Measurements from ENCODE around the gene TRIP10.
A peak's percentile ranks its signal among the peaks of the same experiment; 100 is the strongest.
"Not testable (repeated sequence)": the region's sequence is repeated elsewhere in the genome, so short reads cannot be mapped to it uniquely, and the experiment has no call there.

The TRIP10 gene

DNA sequence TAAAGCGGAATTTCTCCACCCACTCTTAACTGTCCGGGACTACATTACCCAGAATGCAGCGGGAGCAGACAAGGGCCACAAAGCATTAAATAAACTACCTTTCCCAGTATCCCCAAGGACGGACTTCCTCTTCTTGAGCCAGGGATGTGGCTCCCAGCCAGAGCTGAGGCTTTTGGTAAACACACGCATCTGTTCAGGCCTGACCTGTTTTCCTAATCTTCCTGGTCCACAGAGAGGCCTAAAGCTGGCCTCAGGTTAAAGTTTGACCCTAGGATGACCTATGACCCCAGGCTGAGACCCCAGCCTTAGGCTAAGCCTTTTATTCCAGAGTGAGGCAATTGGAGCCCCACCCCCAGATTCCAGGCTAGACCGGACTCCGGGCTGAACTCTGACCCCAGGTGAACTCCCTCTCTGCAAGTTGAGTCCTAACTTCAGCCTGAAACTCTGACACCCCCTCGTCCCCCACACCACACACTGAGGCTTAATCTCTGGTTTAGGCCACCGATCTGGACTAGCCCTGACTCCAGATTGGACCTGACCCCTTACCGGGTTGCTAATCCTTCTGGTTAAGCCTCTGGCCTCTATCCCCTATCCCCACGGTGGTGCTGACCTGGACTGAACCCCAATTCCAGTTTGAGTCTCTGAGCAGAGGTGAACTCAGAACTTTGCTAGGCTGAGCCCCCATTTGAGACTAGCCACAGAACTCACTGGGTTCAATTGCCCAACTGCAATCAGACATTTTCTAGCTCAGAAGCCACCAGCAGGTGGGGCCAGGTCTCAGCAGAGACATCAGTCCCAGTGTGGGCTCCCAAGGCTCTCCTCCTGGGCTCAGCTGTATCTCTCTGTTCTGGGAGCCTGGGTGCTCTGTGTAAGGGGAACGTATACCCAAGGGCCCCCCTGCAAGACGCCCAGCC lies 1.4 kb upstream of the TRIP10 start:
- H3K27me3 Mint-ChIP-seq (ENCODE audit: low read depth), result no peaks in the 10 kb centered on the region
- peaks cover 12% of the 10 kb centered on the region for H3K36me3 Mint-ChIP-seq (ENCODE audit: low read depth)
- H3K27ac Mint-ChIP-seq, result peak overlapping the region; percentile 100
- peak overlapping the region; percentile 97 for H3K4me3 Mint-ChIP-seq
- peaks cover 38% of the 10 kb centered on the region for H3K4me1 Mint-ChIP-seq (ENCODE audit: low read depth)
- H3K9me3 Mint-ChIP-seq, result no peaks in the 10 kb centered on the region

DNA sequence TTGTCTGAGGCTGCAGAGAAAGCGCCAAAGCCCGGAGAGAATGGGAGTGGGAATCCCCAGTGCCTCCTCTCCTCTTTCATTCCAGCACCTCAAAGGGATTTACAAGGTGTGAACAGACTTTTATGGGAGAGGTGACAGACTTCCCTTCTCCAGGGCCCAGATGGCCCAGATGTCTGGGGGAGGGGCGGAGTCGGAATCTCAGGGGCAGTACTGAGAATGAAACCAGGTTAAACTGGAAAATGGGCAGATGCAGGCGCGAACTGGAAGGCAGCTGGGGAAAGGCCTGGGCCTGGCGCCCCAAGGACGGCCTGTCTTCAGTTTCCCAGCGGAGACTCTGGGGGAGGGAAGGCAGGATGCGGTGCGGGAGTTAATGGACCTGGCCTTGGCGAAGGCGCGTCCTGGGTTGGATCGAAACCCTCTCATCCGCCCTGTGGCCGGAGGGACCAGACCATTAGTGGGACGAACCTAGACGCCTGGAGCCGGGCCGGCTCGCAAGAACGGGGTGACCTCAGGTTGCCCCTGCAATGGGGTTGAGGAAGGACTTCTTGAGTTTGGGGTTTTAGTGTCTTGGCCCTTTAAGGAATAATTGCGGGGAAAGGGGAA lies 592 bp upstream of the TRIP10 start:
- Mint-ChIP-seq H3K4me1 (ENCODE audit: low read depth) (peaks cover 38% of the 10 kb centered on the region), H3K4me3 (peak overlapping the region; percentile 97), H3K36me3 (ENCODE audit: low read depth) (peaks cover 16% of the 10 kb centered on the region), H3K9me3 (no peaks in the 10 kb centered on the region), H3K27ac (peak overlapping the region; percentile 100), H3K27me3 (ENCODE audit: low read depth) (no peaks in the 10 kb centered on the region)

DNA sequence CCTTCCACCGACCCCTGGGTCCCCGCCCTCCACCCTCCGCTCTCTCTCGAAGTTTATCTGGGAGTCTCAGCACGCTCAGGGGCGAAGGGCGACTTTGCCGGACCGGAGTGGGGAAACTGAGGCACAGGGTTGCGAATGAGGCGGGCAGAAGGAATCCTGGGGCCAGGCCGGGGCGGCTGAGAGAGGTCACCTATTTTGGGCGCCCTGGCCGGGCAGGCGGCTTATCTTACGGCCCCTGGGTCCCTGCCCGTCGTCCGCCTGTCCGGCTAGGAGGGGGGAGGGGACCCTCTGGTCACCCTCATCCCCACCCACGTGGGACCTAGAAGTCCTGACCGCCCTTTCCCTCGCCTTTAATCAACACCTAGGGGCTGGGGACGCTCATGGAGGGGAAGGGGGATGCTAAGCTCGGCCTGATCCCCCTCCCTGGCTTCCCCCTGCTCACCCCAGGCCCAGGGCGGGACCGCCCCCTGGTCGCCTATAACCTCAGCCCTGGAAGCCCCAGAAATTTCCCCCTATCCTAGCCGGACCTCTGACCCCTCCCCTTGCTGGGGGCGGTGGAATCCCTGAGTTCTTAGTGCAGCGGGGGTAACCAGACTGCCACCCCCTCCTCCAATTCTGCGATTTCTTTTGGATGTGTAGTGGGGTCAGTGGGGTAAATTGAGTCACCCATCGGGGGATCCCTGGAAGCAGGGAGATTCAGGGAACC lies 556 bp downstream of the TRIP10 start:
- Mint-ChIP-seq H3K9me3 (no peaks in the 10 kb centered on the region), H3K27me3 (ENCODE audit: low read depth) (no peaks in the 10 kb centered on the region), H3K4me3 (peak overlapping the region; percentile 84), H3K27ac (peak overlapping the region; percentile 71), H3K36me3 (ENCODE audit: low read depth) (peaks cover 20% of the 10 kb centered on the region), H3K4me1 (ENCODE audit: low read depth) (peaks cover 43% of the 10 kb centered on the region)

DNA sequence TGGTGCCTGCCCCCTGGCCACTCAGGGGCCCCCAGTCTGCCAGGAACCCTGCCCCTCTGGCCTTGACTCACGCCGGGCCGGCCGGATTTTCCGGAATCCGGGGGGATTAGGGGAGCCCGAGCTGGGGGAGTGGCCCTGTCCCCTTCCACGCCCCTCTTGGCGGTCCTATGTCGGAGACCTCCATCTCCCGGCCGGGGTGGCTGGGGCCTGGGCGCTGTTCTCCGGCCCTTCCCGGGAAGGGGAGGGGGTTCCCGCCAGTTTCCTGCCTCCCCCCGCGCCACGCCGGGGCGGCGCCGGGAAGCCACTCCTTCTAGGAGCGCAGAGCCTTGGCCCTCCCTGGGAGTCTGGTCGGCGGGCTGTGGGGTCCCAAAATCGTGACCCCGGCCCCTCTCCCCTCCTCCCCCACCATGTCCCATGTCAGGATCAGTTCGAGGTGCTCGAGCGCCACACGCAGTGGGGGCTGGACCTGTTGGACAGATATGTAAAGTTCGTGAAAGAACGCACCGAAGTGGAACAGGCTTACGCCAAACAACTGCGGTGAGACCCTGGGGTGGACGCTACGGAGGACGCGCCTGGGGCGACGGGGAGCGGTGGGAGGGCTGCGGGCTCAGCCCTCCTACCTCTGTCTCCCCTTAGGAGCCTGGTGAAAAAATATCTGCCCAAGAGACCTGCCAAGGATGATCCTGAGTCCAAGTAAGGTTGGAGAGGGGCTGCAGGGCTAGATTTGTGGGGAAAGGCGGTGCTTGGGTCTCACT lies 1.3 kb downstream of the TRIP10 start:
- Mint-ChIP-seq H3K9me3 (no peaks in the 10 kb centered on the region), H3K27ac (peak overlapping the region; percentile 55), H3K4me3 (peak overlapping the region; percentile 84), H3K4me1 (ENCODE audit: low read depth) (peaks cover 42% of the 10 kb centered on the region), H3K27me3 (ENCODE audit: low read depth) (no peaks in the 10 kb centered on the region), H3K36me3 (ENCODE audit: low read depth) (peaks cover 25% of the 10 kb centered on the region)

DNA sequence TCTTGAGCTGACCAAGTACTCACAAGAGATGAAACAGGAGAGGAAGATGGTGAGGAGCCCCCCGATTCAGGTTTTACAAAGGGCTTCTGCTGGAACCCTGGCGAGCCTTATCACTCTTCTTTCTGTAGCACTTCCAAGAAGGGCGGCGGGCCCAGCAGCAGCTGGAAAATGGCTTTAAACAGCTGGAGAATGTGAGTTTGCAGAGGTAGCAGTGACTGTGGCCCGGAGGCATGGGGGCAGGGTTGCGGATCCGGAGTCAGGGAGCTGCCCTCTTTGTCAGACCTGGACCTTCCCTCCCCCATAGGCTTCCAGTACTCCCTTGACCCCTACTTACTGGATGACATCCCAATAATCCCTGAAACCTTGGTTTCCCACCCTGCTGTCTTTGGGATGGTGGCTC lies 3.6 kb downstream of the TRIP10 start:
- H3K27ac Mint-ChIP-seq, result no peak overlapping the region
- peaks cover 31% of the 10 kb centered on the region for H3K4me1 Mint-ChIP-seq (ENCODE audit: low read depth)
- no peaks in the 10 kb centered on the region for H3K27me3 Mint-ChIP-seq (ENCODE audit: low read depth)
- peaks cover 23% of the 10 kb centered on the region for H3K36me3 Mint-ChIP-seq (ENCODE audit: low read depth)
- no peaks in the 10 kb centered on the region for H3K9me3 Mint-ChIP-seq
- H3K4me3 Mint-ChIP-seq, result no peak overlapping the region

DNA sequence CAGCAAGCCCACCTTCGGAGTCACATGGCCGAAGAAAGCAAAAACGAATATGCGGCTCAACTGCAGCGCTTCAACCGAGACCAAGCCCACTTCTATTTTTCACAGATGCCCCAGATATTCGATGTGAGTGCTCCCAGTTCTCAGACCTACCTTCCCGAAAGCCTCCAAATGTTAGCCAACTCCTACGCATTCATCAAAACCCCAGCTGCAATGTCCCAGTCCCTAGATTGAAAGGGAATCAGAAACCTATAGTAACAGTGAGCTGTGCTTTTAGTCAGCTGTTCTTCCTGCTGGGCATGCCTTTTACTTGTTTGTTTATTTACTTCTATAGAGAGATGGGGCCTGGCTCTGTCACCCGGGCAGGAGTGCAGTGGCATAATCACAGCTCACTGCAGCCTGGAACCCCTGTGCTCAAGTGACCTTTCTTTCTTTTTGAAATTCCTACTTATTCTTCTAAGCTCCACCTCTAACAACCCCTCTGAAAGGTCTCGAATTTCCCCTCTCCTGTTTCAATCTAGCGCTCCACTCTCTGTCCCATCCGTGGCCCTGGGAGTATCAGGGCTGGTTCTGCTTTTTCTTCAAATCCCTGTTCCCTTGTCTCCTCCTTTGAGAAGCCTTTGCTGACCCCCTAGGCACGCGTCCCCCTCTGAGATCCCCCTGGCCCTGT lies 4.4 kb downstream of the TRIP10 start:
- Mint-ChIP-seq H3K27me3 (ENCODE audit: low read depth) (no peaks in the 10 kb centered on the region), H3K27ac (peak overlapping the region; percentile 57), H3K4me3 (no peak overlapping the region), H3K9me3 (no peaks in the 10 kb centered on the region), H3K4me1 (ENCODE audit: low read depth) (peaks cover 25% of the 10 kb centered on the region), H3K36me3 (ENCODE audit: low read depth) (peaks cover 29% of the 10 kb centered on the region)

DNA sequence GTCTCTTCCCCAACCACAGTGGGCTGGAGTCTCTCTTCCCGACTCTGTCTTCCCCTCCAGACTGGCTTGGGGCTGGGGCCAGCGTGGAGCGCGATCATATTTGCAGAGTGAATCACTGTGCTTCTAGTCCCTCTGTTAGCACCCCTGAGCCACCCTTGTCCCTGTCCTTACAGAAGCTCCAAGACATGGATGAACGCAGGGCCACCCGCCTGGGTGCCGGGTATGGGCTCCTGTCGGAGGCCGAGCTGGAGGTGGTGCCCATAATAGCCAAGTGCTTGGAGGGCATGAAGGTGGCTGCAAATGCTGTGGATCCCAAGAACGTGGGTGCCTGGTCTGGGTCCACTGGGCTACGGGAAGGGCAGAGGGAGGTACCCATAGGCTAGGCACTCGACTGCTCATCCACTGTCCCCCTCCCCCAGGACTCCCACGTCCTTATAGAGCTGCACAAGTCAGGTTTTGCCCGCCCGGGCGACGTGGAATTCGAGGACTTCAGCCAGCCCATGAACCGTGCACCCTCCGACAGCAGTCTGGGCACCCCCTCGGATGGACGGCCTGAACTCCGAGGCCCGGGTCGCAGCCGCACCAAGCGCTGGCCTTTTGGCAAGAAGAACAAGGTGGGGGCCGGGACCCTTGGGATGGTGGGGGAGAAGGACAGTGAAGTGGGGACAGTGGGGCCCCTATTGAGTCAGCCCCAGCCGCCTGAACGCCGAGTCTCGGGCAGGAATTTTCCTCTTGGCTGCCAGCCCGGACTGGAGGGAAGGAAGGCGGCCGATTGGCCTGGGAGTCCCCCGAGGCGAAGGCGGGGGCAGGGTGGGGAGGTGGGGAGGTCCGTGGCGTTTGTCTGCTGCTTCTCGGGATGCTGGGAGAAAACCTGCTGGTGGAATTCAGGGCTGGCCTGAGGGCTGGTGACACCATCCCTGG lies 5.2 kb downstream of the TRIP10 start:
- H3K9me3 Mint-ChIP-seq, result no peaks in the 10 kb centered on the region
- H3K27me3 Mint-ChIP-seq (ENCODE audit: low read depth), result no peaks in the 10 kb centered on the region
- H3K27ac Mint-ChIP-seq, result peak overlapping the region; percentile 57
- H3K4me1 Mint-ChIP-seq (ENCODE audit: low read depth), result peaks cover 20% of the 10 kb centered on the region
- H3K36me3 Mint-ChIP-seq (ENCODE audit: low read depth), result peaks cover 32% of the 10 kb centered on the region
- no peak overlapping the region for H3K4me3 Mint-ChIP-seq

DNA sequence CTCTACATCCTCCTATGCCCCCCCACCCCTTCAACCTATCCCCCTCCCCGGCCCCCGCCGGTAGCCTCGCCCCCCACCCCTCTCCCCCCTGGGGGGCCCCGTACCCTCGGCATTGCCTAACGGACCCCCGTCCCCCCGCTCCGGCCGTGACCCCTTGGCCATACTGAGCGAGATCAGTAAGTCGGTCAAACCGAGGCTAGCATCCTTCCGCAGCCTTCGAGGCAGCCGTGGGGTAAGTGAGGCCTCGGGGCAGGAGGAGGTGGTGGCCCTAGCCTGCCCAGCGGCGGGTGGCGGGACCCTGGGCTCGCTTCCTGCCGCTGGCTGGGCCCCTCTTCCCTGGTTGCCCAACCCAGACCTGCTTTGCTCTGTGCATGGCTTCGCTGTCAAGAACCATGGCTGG lies 6.5 kb downstream of the TRIP10 start:
- Mint-ChIP-seq H3K36me3 (ENCODE audit: low read depth) (peaks cover 38% of the 10 kb centered on the region), H3K4me1 (ENCODE audit: low read depth) (peaks cover 19% of the 10 kb centered on the region), H3K27ac (no peak overlapping the region), H3K9me3 (no peaks in the 10 kb centered on the region), H3K27me3 (ENCODE audit: low read depth) (no peaks in the 10 kb centered on the region), H3K4me3 (no peak overlapping the region)

DNA sequence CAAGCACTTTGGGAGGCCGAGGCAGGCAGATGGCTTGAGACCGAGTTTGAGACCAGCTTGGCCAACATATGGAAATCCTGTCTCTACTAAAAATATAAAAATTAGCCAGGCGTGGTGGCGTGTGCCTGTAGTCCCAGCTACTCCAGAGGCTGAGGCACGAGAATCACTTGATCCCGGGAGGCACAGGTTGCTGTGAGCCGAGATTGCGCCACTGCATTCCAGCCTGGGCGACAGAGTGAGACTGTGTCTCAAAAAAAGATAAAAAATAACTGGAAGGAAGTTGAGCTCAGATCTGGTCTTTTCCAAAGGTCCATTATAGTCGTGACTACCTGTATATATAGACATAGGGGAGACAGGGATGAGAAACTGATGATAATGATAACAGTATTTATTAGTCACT lies 9.1 kb downstream of the TRIP10 start:
- peaks cover 44% of the 10 kb centered on the region for H3K36me3 Mint-ChIP-seq (ENCODE audit: low read depth)
- peaks cover 16% of the 10 kb centered on the region for H3K4me1 Mint-ChIP-seq (ENCODE audit: low read depth)
- H3K9me3 Mint-ChIP-seq; H3K27ac Mint-ChIP-seq; H3K4me3 Mint-ChIP-seq; H3K27me3 Mint-ChIP-seq (ENCODE audit: low read depth): not testable (repeated sequence)

DNA sequence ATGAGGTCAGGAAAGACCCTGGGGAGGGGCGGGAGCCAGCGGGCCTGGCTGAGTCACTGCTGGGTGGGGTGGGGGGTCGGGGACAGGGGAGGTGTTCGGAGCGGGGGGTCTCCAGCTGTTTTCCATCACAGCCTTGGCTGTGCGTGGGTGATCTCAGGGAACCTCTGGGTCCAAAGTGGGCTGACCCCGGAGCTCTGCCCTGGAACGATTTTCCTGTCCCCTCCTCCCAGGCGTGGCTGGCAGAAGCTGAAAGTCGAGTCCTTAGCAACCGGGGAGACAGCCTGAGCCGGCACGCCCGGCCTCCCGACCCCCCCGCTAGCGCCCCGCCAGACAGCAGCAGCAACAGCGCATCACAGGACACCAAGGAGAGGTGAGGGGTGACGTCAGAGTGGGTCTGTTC lies 10.6 kb downstream of the TRIP10 start:
- peaks cover 43% of the 10 kb centered on the region for H3K36me3 Mint-ChIP-seq (ENCODE audit: low read depth)

DNA sequence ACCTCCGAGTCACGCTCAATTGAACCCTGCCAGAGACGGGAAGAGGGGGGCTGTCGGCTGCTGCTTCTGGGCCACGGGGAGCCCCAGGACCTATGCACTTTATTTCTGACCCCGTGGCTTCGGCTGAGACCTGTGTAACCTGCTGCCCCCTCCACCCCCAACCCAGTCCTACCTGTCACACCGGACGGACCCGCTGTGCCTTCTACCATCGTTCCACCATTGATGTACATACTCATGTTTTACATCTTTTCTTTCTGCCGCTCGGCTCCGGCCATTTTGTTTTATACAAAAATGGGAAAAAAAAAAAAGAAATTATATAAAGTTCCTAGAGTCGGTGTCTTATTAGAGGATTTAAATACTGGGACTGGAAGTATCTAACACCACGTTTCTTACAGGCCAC lies 11.7 kb downstream of the TRIP10 start:
- Mint-ChIP-seq H3K4me1 (ENCODE audit: low read depth) (peaks cover 13% of the 10 kb centered on the region), H3K27ac (no peak overlapping the region), H3K27me3 (ENCODE audit: low read depth) (no peaks in the 10 kb centered on the region), H3K36me3 (ENCODE audit: low read depth) (peaks cover 37% of the 10 kb centered on the region), H3K4me3 (no peak overlapping the region), H3K9me3 (no peaks in the 10 kb centered on the region)

More for the DNA sequence above, 10.6 kb downstream of the TRIP10 start:
- Mint-ChIP-seq H3K4me1 (ENCODE audit: low read depth) (peaks cover 13% of the 10 kb centered on the region), H3K9me3 (no peaks in the 10 kb centered on the region), H3K4me3 (no peak overlapping the region), H3K27ac (no peak overlapping the region), H3K27me3 (ENCODE audit: low read depth) (no peaks in the 10 kb centered on the region)

DNA sequence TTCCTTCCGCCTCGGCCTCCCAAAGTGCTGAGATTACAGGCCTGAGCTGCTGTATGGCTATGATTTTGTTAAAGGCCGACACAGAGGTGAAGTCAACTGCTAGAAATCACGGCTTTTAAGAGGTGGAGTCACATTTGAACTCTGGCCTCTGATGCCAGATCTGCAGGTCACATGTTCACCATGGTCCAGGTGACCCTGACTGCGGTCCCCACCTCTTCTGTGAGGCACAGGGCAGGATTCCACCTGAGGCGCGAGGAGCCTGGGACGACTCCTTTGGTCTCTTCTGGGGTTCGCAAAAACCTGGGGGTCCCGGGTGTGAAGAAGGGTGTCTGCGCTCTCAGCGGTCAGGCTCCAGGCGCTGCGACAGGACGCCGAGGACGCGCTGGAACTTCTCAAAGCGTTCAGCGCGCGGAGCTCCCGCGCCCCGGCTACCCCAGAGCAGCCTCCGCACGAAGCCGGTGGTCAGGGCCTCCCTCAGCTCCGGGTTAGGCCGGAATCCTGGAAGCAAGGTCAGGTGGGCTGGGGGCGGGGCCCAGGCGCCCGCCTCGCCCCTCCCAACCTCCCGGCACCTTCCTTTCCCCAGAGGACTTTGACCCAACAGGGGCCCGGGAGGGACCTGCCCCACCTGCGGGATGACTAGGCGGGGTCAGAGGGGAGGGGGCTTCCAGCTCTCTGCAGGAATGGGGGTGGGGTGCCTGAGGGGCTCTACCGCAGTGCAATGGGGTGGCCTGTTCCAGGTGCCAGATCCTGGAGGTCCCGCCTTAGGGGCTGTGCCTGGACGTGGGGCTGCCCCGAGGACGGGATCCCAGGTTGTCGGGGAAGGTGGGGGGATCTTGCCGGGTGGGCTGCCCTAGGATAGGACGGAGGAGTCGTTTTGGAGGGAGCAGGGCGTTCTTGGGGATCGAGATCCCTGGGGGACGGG lies 13.0 kb downstream of the TRIP10 start:
- Mint-ChIP-seq H3K27ac (no peak overlapping the region), H3K9me3 (no peaks in the 10 kb centered on the region), H3K4me3 (no peak overlapping the region), H3K4me1 (ENCODE audit: low read depth) (peaks cover 15% of the 10 kb centered on the region), H3K36me3 (ENCODE audit: low read depth) (peaks cover 37% of the 10 kb centered on the region), H3K27me3 (ENCODE audit: low read depth) (no peaks in the 10 kb centered on the region)

Measured in T-helper 1 cell treated with Interleukin-12 subunit alpha and Interleukin-12 subunit beta and Interleukin-4 antibody, amounts not matched to agents 30 μg/mL and 1 μg/mL, for 36 hours (primary cell).